H1 (cell line): ENCODE results near the gene HECTD1. TPM values are rescaled to one million over a fixed set of nuclear protein-coding genes. Genes with fewer than 3 reads are reported as not detected.

Source experiments
- KDM5A ChIP-seq: fragments of 200-600 bp; IDR thresholded peaks from 2 replicates; pipeline ENCODE4 v1.7.1; 2012; ENCODE audit warnings: mild to moderate bottlenecking, low read length, inconsistent platforms, mixed read lengths
- SIN3A ChIP-seq, 2 experiments: IDR thresholded peaks in 1 of 2; conservative IDR thresholded peaks in 1 of 2; 2 replicates each; pipeline ENCODE4 v1.6.1; 2011 to 2012; ENCODE audit warnings: low read length in 2 of 2, improper control_type of control experiment in 1 of 2, low read depth in 1 of 2, mild to moderate bottlenecking in 1 of 2
- polyA plus RNA-seq, 7 experiments: library from polyadenylated mRNA; depleted of rRNA in 3 of 7; stranded (reverse) in 5 of 7; unstranded in 2 of 7; fragments of >200 nt in 5 of 7; fragments of 200-250 nt in 2 of 7; gene quantifications; 1 replicate in 5 of 7; 2 replicates in 1 of 7; 4 replicates in 1 of 7; pipeline versions ENCODE4 v1.2.1 to v1.2.3, GENCODE V29; 2011 to 2013; ENCODE audit warnings: missing spikeins in 2 of 7, mixed read lengths in 2 of 7
- total RNA-seq: library from RNA; stranded (reverse); fragmentation: NEBNext Ultra II Directional; extraction: Animal tissue kit (Norgen Biotek cat#: 25700); gene quantifications from 2 replicates; pipeline ENCODE4 v1.2.1, GENCODE V29; 2021

HECTD1 gene
- total and polyA plus RNA-seq, 2 of the 8 experiments (the other 6 are each of a cell fraction or from before 2014, with no cell fraction given), result 44.7 to 105 TPM

DNA sequence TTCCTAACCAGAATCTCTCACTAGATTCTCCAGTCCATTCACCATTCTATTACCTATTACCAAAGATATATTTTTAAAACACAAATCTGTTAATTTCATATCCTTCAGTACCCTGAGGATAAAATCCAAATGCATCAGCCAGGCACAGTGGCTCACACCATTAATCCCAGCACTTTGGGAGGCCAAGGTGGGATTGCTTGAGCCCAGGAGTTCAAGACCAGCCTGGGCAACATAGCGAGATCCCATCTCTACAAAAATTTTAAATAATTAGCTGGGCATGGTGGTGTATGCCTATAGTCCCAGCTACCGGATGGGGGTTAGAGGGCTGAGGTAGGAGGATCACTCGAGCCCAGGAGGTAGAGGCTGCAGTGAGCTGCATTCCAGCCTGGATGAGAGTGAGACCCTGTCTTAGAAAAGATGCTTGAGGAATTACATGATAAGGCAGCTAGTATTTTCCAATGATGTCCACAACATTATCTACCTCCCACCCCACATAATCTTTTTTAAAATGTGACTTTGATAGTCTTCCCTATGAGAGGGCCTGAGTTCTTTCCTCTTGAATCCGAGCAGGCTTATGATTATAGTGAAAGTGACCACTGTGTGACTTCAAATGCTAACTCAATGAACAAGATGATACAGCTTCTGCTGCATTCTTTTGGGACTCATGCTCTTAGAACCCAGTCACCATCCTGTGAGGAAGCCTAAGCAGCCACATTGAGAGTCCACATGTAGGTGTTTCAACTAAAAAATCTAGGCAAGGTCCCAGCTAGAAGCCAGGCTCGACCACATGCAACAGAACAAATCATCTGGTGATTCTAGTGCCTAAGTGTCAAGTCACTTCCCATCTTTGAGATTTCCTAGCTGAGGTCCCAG is 18.0 kb downstream of the HECTD1 start (continued):
- TF ChIP-seq KDM5A (no peak), SIN3A (conservative IDR thresholded peaks at IDR 0.05 in 1 of 2, IDR thresholded peaks at IDR 0.05 in 1 of 2; ENCODE audit: low read depth in 1 of 2, low read length in 2 of 2) (no peak)
